Measurements from ENCODE around the gene COMMD7.

COMMD7 gene

DNA sequence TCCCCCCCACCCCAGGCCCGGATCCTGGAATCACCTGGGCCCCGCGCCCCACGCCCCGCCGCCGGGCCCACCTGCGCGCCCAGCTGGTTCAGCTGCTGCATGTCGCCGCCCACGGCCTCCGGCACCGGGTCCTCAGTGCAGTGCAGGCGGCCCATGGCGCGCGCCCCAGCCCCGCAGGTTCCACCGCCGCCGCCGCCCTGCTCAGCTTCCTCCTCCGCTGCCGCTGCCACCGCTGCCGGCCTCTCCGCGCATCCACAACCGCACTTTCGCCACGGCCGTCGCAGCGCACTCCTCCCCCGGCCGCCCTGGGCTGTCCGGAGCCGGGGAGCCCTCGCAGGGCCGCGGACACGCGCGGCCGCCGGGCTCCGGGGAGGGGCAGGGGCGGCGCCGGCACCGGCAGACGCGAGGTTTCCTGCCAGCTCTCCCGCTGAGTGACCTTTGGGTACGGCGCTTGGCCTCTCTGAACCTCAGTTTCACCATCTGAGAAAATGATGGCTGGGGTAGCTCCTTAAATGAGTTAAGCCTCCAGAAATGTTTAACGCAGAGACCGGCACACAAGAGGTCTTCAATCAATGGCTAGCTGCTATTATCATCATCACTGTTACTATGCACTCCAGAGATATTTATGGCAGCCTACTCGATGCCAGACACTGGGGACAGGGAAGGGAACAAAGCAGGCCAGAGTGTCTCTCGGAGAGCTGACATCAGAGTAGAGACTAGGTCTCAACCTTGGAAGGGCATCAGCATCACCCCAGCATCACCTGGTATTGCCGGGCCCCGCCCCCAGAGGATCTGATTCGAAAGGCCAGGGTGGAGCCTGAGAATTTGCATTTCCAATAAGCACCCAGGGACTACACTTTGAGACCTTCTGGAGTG, at the start of gene COMMD7:
TSS of gene COMMD7 (minus strand) at position 231 of the 876 bp plus-strand sequence. CDS start at position 155, 76 bp downstream.
- peak; percentile 68 to 69 for DNase-seq

DNA sequence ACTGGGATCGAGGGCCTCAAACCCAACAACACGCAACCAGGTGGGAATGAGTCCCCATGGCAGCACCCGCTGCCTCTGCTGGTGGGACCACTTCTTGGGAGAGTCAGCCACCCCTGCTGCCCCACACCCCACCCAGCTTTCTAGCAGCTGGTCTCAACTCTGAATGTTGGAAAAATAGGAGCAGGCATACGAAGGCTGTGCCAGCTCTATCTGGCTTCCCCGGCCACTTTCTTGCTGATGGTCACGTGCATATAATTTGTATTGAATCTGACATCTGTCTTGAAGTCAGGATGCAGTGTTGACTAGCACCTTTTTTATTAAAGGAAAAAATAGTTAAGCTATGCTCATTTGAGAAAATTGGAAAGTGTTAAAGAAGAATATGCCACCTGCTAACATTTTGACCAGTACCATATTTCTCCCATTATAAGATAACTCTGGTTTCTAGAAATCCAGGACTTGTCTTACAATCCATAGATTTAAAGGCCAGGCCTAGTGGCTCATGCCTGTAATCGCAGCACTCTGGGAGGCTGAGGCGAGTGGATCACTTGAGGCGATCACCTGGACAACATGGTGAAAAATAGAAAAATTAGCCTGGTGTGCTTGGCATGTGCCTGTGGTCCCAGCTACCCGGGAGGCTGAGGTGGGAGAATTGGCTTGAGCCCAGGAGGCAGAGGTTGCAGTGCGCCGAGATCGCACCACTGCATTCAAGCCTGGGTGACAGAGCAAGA, 49.6 kb upstream of the COMMD7 start:
- no peak for DNase-seq

DNA sequence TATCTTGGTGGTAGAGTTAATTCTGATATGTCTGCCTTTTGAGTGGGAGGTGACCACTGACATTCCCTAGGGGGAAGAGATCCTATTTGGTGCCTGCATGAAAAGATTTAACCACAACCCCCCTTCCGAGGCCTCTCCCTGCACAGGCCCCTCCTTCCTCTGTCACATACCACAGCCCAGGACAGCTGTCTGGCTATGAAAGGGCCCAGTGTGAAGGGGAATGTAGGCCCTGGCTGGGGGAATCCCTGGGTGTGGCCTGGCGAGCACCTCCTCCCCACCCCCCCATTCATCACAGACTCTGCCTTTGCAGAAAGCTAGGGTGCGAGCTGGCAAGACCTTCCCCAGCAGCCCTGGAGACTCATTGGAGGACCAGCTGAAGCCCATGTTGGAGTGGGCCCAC, 49.0 kb upstream of the COMMD7 start:
- DNase-seq: peak in 1 of 2 experiments; percentile 18

DNA sequence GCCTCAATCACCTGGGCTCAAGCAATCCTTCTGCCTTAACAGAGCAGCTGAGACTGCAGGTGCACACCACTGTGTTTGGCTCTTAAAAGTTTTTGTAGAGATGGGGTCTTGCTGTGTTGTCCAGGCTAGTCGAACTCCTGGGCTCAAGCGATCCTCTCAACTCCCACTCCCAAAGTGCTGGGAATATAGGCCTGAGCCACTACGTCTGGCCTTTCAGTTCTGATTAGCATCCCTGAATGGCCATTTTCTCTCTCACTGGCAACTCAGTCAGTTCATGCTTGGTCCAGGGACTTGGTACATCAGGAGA, 47.4 kb upstream of the COMMD7 start:
- DNase-seq: no peak

DNA sequence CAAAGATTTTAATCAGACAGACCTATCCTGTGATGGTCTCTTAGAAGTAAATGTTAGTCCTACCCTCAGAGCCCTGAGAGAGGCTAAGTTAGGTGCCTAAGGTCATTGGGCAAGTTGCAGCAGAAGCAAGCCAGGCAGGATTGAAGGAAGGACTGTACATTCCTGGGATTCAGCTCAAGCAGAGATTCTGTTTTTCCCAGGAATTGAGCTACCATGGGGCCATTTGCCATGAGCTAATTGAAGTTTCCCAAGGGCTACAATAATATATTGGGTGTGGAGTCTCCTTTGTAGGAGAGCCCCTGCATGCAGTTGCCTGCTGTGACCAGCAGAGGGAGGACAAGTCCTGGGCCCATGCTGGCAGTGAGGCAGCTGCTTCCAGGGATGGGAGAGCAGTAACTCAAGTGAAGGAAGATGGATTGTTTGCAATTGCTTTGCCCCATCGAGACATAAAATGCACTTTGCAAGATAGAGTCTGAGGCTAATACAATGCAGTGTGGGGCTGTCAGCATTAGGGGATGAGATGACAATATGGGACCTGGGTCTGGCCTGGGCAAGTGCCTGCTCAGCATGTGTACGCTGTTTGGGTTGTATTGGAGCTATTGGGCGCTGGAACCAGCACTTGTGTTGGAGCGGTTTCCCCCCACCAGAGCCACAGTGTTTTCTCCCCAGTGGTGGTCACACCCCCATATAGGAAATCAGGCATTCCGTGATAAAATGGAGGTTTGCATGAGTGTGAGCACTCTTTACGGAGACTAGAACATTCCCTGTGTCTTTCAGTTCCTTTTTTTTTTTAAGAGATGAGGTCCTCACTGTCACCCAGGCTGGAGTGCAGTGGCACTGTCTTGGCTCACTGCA, 46.9 kb upstream of the COMMD7 start:
- peak; percentile 63 to 68 for DNase-seq

GRCh38 chr20:32787168-32787567, 43.9 kb upstream of the COMMD7 start:
- DNase-seq: no peak

DNA sequence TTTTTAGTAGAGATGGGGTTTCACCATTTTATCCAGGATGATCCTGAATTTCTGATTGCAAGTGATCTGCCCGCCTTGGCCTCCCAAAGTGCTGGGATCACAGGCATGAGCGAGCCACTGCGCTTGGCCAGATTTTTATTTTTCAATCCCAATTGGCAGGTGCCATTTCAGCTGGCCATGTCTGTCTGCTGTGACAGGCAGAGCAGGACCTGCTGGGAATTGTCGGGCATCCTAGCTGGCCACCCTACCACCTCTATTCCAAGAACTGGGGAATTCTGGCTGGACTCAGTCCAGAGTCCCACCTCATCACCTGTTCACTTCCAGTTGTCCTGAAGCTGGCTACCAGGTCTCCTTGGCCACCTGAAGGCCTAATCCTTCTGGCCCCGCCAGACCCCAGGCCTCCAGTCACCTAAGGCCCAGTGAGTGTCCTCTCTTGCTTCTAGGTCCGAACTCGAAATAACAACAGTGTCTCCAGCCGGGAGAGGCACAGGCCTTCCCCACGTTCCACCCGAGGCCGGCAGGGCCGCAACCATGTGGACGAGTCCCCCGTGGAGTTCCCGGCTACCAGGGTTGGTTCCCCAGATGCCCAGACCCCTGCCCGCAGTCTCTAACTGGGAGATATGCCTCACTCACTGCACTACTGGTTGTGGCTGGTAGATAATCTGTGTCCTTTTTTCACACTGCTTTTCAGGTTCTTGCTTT, 42.9 kb upstream of the COMMD7 start:
- no peak for DNase-seq

GRCh38 chr20:32784369-32785080, 41.3 kb upstream of the COMMD7 start:
- no peak for DNase-seq

- DNase-seq: no peak
Measured at GRCh38 chr20:32780749-32781655, 37.7 kb upstream of the COMMD7 start.

- no peak for DNase-seq
Measured at GRCh38 chr20:32780278-32780677, 37.0 kb upstream of the COMMD7 start.

GRCh38 chr20:32779500-32780211, 36.4 kb upstream of the COMMD7 start:
- no peak for DNase-seq

DNA sequence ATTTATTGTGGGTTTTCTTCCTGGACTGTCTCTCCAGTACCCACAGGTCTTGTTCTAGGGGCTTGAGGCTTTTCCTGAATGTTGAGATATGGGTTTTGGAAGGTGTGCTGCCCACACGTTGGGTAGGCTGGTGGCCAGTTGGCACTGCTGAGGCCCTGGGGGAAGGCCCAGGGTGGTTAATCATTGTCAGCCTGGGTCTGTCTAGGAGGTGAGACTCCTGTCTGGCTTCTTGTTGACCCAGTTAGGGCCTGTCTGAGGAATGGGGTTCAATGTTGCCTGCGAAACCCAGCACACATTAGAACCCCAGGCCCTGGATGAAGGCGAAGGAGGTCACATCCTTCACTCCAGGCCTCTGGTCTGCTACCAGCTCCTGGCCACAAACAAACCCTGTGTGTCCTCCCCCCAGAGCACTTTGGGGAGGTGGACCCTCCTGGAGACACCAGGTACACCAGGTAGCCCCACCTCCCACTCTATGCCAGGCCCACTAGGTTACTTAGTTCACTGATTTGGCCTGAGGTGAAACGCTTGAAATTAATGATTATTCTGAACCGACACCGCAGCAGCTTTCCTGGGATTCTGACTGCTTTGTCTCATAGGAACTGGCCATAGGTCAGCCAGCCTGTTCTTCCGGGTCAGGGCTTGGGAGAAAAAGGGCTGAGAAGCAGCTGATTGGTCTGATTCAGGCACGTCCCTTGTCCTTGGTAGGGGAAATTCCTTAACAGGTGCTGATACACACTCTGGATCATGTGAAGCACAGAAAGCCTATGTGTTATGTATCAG, 34.1 kb upstream of the COMMD7 start:
- DNase-seq: no peak

DNA sequence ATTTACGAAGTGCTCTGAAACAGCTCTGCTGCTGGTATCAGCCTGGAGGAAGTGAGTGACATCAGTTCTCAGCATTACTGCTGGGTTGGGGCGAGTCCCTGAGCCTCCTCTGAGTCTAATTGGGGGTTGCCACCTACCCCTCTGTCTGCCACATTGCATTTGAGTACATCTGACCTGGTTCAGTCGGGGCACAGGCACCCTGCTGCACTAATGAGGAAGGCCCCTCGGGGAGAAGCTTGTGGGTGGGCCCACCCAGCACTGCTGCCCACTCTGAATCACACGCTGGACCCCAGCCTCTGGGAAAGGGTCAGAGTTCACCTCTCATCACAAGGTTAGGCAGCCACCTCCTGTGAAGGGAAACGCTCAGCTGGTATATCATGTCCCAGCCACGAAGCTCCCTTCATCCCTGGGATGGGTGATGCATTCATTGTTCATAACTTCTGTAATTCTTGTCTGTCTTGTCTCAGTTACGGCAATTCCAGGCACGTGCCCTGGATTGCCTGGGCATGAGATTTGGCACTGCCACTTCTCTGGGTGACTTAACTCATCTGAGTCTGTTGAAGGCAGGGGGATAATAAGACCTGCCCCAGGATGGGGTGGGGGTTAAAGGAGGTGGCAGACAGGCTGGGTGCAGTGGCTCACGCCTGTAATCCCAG, 32.2 kb upstream of the COMMD7 start:
- no peak for DNase-seq

DNA sequence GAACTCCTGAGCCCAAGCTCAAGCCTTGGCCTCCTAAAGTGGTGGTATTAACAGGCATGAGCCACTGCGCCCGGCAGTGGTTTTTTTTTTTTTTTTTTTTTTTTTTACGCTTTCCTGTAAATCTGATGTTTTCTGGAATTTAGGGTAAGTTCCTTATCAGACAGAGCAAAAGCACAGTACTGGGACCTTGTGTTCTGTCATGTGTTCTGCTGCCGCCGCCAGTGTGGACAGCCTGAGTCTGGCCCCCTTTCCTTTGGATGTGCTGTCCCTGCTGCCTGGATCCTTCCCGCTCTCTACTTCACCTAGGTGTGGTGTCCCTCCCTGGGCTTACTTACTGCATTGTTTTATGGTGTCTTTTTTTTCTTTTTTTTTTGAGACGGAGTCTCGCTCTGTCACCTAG, 30.6 kb upstream of the COMMD7 start:
- no peak for DNase-seq

GRCh38 chr20:32773223-32773622, 30.0 kb upstream of the COMMD7 start:
- no peak for DNase-seq

- DNase-seq: no peak
Measured at GRCh38 chr20:32772046-32772445, 28.8 kb upstream of the COMMD7 start.

GRCh38 chr20:32767418-32768198, 24.3 kb upstream of the COMMD7 start:
- no peak for DNase-seq
